ENCODE data around the gene CMC2.

- TF ChIP-seq, protein P1, sequence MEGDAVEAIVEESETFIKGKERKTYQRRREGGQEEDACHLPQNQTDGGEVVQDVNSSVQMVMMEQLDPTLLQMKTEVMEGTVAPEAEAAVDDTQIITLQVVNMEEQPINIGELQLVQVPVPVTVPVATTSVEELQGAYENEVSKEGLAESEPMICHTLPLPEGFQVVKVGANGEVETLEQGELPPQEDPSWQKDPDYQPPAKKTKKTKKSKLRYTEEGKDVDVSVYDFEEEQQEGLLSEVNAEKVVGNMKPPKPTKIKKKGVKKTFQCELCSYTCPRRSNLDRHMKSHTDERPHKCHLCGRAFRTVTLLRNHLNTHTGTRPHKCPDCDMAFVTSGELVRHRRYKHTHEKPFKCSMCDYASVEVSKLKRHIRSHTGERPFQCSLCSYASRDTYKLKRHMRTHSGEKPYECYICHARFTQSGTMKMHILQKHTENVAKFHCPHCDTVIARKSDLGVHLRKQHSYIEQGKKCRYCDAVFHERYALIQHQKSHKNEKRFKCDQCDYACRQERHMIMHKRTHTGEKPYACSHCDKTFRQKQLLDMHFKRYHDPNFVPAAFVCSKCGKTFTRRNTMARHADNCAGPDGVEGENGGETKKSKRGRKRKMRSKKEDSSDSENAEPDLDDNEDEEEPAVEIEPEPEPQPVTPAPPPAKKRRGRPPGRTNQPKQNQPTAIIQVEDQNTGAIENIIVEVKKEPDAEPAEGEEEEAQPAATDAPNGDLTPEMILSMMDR (conservative IDR thresholded peaks at IDR 0.05; ENCODE audit: low read length) = peak; percentile 79
- TF ChIP-seq EZH2phosphoT487 (IDR thresholded peaks at IDR 0.05; ENCODE audit: borderline replicate concordance, low read depth, low read length) = no peak
These were observed 31.9 kb downstream of the CMC2 start for GRCh38 chr16:80974649-80975376.

Measured in OCI-LY7 (cell line).